ENCODE measurements around the gene IPO11.

The IPO11 gene

DNA sequence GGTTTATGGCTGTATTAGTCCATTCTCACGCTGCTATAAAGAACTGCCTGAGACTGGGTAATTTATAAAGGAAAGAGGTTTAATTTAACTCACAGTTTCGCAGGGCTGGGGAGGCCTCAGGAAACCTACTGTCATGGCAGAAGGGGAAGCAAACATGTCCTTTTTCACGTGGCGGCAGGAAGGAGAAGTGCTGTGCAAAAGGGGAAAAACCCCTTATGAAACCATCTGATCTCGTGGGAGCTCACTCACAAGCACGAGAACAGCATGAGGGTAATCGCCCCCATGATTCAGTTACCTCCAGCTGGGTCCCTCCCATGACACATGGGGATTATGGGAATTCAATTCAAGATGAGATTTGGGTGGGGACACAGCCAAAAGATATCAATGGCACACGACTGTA lies 180.0 kb downstream of the IPO11 start:
- no peaks in the 10 kb centered on the region for H3F3A ChIP-seq (ENCODE audit: low read depth)
- H3K9me2 ChIP-seq (replicated peaks; ENCODE audit: low read depth, low read length): no peaks in the 10 kb centered on the region
- no peak overlapping the region for H3K4me3 ChIP-seq (ENCODE audit: low read length, poor library complexity, severe bottlenecking)
- H3K79me2 ChIP-seq (ENCODE audit: insufficient read depth, low read length): no peaks in the 10 kb centered on the region
- no peaks in the 10 kb centered on the region for H4K20me1 ChIP-seq (ENCODE audit: insufficient read depth, low read length, poor library complexity, severe bottlenecking)
- H2AFZ ChIP-seq (ENCODE audit: low read length): no peak overlapping the region
- peaks cover 22% of the 10 kb centered on the region; the same call in 1 of the 2 replicates for H3K36me3 ChIP-seq (ENCODE audit: insufficient read depth, low read length)
- H3K9me3 ChIP-seq (ENCODE audit: insufficient read depth, low read depth, low read length): no peaks in the 10 kb centered on the region
- no peak for TF ChIP-seq EZH2phosphoT487 (IDR thresholded peaks at IDR 0.05; ENCODE audit: borderline replicate concordance)
- TF ChIP-seq, protein P1, sequence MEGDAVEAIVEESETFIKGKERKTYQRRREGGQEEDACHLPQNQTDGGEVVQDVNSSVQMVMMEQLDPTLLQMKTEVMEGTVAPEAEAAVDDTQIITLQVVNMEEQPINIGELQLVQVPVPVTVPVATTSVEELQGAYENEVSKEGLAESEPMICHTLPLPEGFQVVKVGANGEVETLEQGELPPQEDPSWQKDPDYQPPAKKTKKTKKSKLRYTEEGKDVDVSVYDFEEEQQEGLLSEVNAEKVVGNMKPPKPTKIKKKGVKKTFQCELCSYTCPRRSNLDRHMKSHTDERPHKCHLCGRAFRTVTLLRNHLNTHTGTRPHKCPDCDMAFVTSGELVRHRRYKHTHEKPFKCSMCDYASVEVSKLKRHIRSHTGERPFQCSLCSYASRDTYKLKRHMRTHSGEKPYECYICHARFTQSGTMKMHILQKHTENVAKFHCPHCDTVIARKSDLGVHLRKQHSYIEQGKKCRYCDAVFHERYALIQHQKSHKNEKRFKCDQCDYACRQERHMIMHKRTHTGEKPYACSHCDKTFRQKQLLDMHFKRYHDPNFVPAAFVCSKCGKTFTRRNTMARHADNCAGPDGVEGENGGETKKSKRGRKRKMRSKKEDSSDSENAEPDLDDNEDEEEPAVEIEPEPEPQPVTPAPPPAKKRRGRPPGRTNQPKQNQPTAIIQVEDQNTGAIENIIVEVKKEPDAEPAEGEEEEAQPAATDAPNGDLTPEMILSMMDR (conservative IDR thresholded peaks at IDR 0.05; ENCODE audit: low read length): no peak
- H3K9ac ChIP-seq (ENCODE audit: low read depth, low read length, poor library complexity, severe bottlenecking): no peak overlapping the region
- no peak overlapping the region for H3K4me2 ChIP-seq (ENCODE audit: low read depth, low read length, poor library complexity, severe bottlenecking)
- peaks cover 15% of the 10 kb centered on the region for H3K4me1 ChIP-seq (ENCODE audit: insufficient read depth, low read length, poor library complexity, severe bottlenecking)
- H3K27me3 ChIP-seq (ENCODE audit: insufficient read depth, low read length, poor library complexity, severe bottlenecking): no peaks in the 10 kb centered on the region

DNA sequence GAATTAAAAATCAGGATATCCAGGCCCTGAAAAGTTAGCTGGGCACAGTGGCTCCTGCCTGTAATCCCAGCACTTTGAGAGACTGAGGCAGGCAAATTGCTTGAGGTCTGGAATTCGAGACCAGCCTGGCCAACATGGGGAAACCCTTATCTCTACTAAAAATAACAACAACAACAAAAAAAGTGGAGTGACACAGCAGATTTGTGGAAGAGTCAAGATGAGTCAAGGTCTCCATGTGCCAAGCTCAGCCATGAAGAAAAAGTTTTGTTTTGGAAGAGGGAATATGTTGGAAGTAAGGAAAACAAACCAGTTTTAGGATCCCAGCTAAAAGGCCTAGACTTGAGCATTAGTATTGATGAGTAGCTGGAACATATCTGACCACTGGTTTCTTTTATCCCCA lies 180.8 kb downstream of the IPO11 start:
- Histone ChIP-seq H3K36me3 (ENCODE audit: insufficient read depth, low read length) (peaks cover 22% of the 10 kb centered on the region; the same call in 1 of the 2 replicates), H3K79me2 (ENCODE audit: insufficient read depth, low read length) (peaks cover 4% of the 10 kb centered on the region; the same call in 1 of the 2 replicates), H3K4me3 (ENCODE audit: low read length, poor library complexity, severe bottlenecking) (no peak overlapping the region), H3K9ac (ENCODE audit: low read depth, low read length, poor library complexity, severe bottlenecking) (no peak overlapping the region), H4K20me1 (ENCODE audit: insufficient read depth, low read length, poor library complexity, severe bottlenecking) (no peaks in the 10 kb centered on the region), H3K9me2 (replicated peaks; ENCODE audit: low read depth, low read length) (no peaks in the 10 kb centered on the region), H2AFZ (ENCODE audit: low read length) (no peak overlapping the region), H3K4me1 (ENCODE audit: insufficient read depth, low read length, poor library complexity, severe bottlenecking) (peaks cover 20% of the 10 kb centered on the region), H3K27me3 (ENCODE audit: insufficient read depth, low read length, poor library complexity, severe bottlenecking) (no peaks in the 10 kb centered on the region), H3K4me2 (ENCODE audit: low read depth, low read length, poor library complexity, severe bottlenecking) (no peak overlapping the region), H3K9me3 (ENCODE audit: insufficient read depth, low read depth, low read length) (no peaks in the 10 kb centered on the region), H3F3A (ENCODE audit: low read depth) (no peaks in the 10 kb centered on the region)
- TF ChIP-seq, protein P1 (conservative IDR thresholded peaks at IDR 0.05; ENCODE audit: low read length): no peak
- no peak for TF ChIP-seq EZH2phosphoT487 (IDR thresholded peaks at IDR 0.05; ENCODE audit: borderline replicate concordance)

DNA sequence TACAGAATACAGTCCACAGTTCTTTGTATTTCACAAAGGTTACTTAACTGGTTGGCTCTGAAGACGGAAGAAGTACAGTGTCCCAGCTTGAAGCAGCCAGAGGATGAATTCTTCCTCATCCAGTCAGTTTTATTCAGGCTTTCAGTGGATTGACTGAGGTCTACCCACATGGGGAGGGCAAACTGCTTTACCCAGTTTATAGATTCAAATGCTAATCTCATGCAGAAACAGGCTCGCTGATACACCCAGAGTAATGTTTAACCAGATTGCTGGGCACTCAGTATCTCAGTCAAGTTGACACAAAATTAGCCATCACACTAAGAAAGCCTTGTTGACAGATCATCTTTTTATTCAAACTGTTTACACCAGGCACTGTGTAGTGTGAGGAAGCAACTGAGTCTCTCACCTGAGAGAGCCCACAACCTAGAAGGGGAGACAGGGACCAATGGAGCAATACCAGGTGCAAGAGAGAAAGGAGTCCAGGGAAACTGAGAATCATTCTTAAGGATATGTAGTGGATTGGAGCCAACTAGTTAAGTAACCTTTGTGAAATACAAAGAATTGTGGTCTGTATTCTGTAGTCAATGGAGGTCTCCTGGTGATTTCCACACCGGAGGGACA lies 181.9 kb downstream of the IPO11 start:
- Histone ChIP-seq H3K9ac (ENCODE audit: low read depth, low read length, poor library complexity, severe bottlenecking) (no peak overlapping the region), H3K9me3 (ENCODE audit: insufficient read depth, low read depth, low read length) (no peaks in the 10 kb centered on the region), H3K79me2 (ENCODE audit: insufficient read depth, low read length) (peaks cover 12% of the 10 kb centered on the region), H3K27me3 (ENCODE audit: insufficient read depth, low read length, poor library complexity, severe bottlenecking) (no peaks in the 10 kb centered on the region), H4K20me1 (ENCODE audit: insufficient read depth, low read length, poor library complexity, severe bottlenecking) (no peaks in the 10 kb centered on the region), H3K4me1 (ENCODE audit: insufficient read depth, low read length, poor library complexity, severe bottlenecking) (peaks cover 22% of the 10 kb centered on the region), H3K4me3 (ENCODE audit: low read length, poor library complexity, severe bottlenecking) (no peak overlapping the region), H2AFZ (ENCODE audit: low read length) (no peak overlapping the region), H3K36me3 (ENCODE audit: insufficient read depth, low read length) (peaks cover 29% of the 10 kb centered on the region; the same call in 1 of the 2 replicates), H3K9me2 (replicated peaks; ENCODE audit: low read depth, low read length) (no peaks in the 10 kb centered on the region), H3K4me2 (ENCODE audit: low read depth, low read length, poor library complexity, severe bottlenecking) (no peak overlapping the region), H3F3A (ENCODE audit: low read depth) (no peaks in the 10 kb centered on the region)
- no peak for TF ChIP-seq EZH2phosphoT487 (IDR thresholded peaks at IDR 0.05; ENCODE audit: borderline replicate concordance)
- TF ChIP-seq, protein P1 (conservative IDR thresholded peaks at IDR 0.05; ENCODE audit: low read length): no peak

Measured in Loucy (cell line).